ENCODE results near the gene LIMK2.
"Not testable (repeated sequence)": the region's sequence is repeated elsewhere in the genome, so short reads cannot be mapped to it uniquely, and the experiment has no call there.

DNA sequence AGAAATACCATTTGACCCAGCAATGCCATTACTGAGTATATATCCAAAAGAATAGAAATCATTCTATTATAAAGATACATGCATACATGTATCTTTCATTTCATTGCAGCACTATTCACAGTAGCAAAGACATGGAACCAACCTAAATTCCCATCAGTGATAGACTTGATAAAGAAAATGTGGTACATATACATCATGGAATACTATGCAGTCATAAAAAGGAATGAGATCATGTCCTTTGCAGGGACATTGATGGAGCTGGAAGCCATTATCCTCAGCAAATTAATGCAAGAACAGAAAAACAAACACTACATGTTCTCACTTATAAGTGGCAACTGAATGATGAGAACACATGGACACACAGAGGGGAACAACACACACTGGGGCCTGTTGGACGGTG is 102.1 kb downstream of the LIMK2 start:
- TF ChIP-seq POLR2A, POLR2AphosphoS5, TAF1, SPI1, POU2F2 (IDR thresholded peaks at IDR 0.05; ENCODE audit: low read depth, low read length): not testable (repeated sequence)
